IPS-NIHi7 (cell line): ENCODE measurements around the gene RGR.

Experiments used
- DNase-seq: peaks from one replicate; pipeline ENCODE4 v3.0.0; 2012; ENCODE audit warnings: mixed read lengths; ENCODE audit errors: extremely low spot score

Gene RGR

GRCh38 chr10:84294766-84295447 lies 50.1 kb downstream of the RGR start:
- DNase-seq: no peak

- peak; percentile 39 for DNase-seq
Observed at GRCh38 chr10:84296091-84296981, 51.5 kb downstream of the RGR start.

- no peak for DNase-seq
Observed at GRCh38 chr10:84298057-84298456, 53.2 kb downstream of the RGR start.

GRCh38 chr10:84302223-84302622 lies 57.4 kb downstream of the RGR start:
- no peak for DNase-seq

- DNase-seq: no peak
Observed at GRCh38 chr10:84306751-84307384, 62.0 kb downstream of the RGR start.

GRCh38 chr10:84308021-84308420 lies 63.2 kb downstream of the RGR start:
- DNase-seq: no peak

- no peak for DNase-seq
Observed at GRCh38 chr10:84308481-84309304, 63.8 kb downstream of the RGR start.
